ENCODE data around the gene THAP6.

- TF ChIP-seq CTCF (IDR thresholded peaks at IDR 0.05; ENCODE audit: extremely low read depth in 1 of 2, insufficient read depth in 1 of 2, low read depth in 1 of 2, low read length in 2 of 2) (no peak), EZH2 (IDR thresholded peaks at IDR 0.05; ENCODE audit: borderline replicate concordance, low read depth, low read length, severe bottlenecking) (no peak), JUN (IDR thresholded peaks at IDR 0.05; ENCODE audit: borderline replicate concordance, insufficient read depth, insufficient read length, low read depth) (no peak), FOS (IDR thresholded peaks at IDR 0.05; ENCODE audit: borderline replicate concordance, insufficient read depth, low read length) (no peak), MAX (IDR thresholded peaks at IDR 0.05; ENCODE audit: insufficient read depth, insufficient read length) (no peak), POLR2A (IDR thresholded peaks at IDR 0.05; ENCODE audit: low read depth, low read length) (no peak)
Measured at GRCh38 chr4:75490155-75490554, 24.1 kb upstream of the THAP6 start.

All from endothelial cell of umbilical vein (primary cell).